Epithelial cell of prostate (primary cell): Measurements from ENCODE around the gene SHLD1.
"Not testable (repeated sequence)": the region's sequence is repeated elsewhere in the genome, so short reads cannot be mapped to it uniquely, and the experiment has no call there.

Experiments
- DNase-seq: peaks from one replicate; pipeline ENCODE4 v3.0.0-alpha.2; 2011; ENCODE audit warnings: low read depth, low spot score
- H3K27ac ChIP-seq: fragments of 450-650 bp; 2 replicates; pipeline ENCODE4 v1.5.1; 2017; ENCODE audit warnings: mild to moderate bottlenecking

The SHLD1 gene

DNA sequence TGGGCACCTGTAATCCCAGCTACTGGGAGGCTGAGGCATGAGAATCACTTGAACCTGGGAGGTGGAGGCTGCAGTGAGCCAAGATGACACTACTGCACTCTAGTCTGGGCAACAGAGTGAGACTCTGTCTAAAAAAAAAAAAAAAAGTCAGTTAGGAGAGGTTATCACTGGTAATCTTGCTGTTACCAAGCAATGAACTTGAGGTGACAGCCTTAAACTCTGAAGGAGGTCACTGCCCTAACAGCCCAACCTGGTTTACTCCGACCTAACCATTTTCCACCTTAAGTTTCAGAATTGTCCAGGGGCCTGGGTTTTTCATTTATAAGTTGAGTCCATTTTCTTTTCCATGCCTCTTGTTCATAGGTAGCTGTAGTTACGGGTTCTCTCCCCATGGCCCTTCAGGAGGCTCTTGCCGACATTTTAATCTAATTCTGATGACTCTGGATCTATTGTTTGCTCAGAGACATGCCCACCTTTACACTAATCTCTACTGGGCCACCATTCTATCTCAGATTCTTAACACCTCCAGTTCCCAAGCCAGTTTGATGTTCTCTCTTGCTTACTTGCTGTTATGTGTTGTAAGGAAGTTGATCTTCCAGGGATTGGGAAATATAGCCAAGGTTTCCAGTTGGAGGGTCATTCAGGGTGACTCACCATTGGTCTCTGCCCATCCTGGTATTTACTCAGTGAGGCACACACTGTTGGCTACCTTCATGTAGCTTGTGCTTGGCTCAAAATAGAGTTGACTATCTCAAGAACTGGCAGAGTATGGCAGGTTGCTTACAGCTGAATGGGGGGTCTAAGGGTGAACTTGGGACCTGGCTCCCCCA lies 29.1 kb downstream of the SHLD1 start:
- peak; percentile 31 for DNase-seq
- H3K27ac ChIP-seq, result no peak overlapping the region

DNA sequence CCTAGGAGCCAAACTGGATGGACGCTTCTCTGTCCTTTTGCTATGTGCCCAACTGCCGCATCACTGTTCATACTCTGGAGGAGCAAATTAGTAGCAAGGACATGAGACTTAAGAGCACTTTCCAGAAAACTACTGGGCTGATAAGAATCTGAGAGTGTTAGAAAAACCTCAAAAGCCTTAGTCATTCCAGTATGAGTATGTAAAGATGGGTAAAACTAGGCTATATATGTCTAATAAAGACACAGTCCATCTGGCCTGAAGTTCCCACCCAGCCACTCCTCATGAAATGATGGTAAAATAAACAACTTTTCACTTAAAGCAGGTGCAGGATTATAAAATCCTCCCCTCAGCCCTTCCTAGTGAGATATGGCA lies 30.6 kb downstream of the SHLD1 start:
- DNase-seq, result no peak
- no peak overlapping the region for H3K27ac ChIP-seq

DNA sequence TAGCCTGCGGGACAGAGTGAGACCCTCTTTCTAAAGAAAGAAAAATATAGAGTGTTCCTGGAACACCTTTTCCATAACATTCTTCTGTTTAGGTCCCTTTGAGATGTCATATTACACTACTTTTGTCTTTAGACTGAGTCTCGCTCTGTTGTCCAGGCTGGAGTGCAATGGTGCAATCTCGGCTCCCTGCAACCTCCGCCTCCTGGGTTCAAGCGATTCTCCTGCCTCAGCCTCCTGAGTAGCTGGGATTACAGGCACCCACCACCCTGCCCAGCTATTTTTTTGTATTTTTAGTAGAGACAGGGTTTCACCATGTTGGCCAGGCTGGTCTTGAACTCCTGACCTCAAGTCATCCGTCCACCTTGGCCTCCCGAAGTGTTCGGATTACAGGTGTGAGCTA lies 31.2 kb downstream of the SHLD1 start:
- DNase-seq, H3K27ac ChIP-seq: not testable (repeated sequence)

DNA sequence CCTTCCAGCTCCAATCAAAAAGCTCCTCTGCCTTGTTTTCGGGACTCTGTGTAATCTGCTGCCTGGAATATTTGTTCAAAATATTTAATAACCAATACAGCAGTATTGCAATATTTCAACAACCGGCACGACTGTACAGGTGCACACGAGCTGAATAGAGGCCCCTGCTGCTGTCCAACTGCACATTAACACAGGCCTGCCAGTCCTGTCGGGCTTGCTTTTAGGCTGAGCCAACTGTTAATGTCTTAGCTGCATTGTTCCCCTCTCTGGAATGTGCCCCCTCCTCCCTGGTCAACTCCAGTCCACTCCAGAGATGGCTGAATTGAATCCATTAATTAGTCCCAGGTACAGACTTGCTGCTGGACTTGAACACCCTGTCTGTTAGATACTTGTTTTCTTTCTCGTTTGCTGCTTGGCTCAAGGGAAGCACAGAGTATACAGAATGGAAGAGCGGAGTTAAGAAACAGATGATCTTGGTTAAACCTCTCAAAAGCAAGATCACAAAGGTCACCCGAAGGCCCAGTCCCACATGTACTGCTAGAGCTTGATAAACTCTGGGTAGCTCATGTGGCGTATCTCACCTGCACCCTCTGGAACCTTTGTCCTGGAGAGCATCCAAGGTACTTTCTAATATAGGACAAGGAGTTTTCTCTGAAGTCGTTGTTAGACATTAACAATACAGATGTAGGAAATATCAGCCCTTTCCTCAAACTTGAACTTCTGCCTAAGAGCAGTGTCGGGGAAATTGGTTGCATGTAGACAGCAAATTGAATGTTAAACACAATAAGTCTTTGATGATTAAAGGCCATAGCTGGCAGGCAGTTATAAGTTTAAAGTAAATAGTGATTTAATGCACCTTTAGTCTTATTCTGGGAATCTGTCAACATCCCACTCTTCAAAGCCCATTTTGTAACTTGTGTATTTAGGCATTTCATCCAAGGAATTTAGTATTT lies 31.9 kb downstream of the SHLD1 start:
- DNase-seq, result no peak
- no peak overlapping the region for H3K27ac ChIP-seq

DNA sequence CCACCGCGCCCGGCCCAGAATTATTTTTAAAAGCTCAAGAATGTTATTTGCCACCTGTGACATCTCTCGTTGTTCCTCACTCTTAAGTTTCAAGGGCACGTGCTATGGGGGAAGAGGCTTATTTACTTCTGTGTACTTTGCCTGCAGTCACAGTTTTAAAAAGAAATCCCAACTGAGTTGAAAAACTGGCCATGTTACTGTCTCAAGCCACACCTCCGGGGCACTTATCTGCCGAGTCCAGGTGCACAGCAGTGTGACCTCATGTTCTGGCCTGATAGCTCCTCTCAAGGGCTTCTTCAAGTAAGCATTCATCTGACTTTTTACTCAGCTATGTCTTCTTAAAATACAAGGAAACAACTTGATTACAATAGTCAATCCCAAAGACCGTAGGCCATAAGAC lies 34.5 kb downstream of the SHLD1 start:
- H3K27ac ChIP-seq, result peak overlapping the region; percentile 88
- DNase-seq, result peak; percentile 51

DNA sequence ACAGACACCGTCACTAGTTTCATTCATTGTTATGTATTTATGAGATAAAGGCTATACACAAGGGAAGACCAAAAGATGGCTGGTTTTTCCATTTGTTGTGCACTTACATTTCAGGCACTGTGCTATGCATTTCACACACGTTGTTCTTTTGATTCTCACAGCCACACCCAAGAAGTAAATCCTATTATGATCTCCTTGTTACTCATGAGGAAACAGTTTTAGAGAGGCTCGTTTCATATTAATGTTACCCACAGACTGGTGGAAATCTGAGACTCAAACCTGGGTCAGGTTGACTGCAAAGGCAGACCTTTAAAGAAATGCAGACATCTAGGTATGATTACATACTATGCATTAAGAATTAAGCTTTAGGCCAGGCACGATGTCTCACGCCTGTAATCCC lies 34.9 kb downstream of the SHLD1 start:
- DNase-seq, result peak; percentile 82
- peak overlapping the region; percentile 88 for H3K27ac ChIP-seq

DNA sequence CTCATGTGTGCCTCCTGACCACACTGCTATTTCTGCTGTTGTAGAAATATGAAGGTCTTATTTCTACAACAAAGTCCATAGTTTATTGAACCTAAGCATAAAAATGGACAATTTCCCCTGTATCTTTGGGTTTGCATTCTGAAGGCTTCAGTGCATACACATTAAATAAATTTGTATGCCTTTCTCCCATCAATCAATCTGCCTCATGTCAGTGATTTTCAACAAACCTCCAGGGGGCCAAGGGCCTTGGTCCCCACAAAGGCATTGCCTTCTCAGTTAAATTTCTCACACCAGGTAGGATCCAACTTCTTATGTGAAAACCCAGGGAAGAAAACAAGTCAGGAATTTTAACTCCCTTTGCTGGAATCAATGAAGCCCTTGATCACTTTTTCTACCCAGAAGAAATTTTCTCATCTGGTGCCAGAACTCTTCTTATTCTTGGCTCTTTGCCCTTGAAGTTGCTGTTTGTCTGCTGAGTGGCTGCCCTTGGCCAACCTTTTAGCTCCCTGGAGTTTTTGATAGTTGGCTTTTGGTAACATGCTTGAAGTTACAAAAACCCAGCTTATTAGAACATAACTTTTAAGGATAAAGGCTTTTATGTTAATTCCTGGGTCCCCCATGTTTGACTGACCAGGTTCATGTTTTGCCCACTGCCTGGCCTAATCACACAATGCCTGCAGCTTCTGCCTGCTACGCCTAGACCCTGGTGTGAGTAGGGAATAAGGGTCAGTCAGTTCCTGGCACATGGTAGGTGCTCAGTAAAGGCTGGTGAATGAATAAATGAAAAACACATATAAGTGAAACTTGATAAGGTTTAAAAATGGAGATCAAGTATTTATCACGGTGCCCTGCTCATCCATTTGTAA lies 37.0 kb downstream of the SHLD1 start:
- no peak overlapping the region for H3K27ac ChIP-seq
- no peak for DNase-seq

DNA sequence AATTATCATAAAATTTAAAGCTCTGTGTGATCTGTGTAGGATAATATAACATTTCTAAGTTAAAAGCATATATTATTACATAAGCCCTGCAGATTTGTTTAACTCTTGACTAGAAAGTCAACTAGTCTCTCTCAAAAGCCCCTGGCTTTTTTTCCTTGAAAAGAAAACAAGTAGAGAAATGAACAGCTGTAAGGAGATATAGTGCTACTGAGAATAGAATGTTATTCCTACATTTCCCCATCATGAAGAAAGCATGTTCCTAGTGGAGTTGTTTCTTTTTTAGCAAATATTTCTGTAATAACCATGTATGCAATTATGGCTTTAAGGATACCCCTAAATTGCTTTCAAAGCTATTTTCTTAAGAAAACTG lies 37.6 kb downstream of the SHLD1 start:
- DNase-seq, result no peak
- no peak overlapping the region for H3K27ac ChIP-seq

DNA sequence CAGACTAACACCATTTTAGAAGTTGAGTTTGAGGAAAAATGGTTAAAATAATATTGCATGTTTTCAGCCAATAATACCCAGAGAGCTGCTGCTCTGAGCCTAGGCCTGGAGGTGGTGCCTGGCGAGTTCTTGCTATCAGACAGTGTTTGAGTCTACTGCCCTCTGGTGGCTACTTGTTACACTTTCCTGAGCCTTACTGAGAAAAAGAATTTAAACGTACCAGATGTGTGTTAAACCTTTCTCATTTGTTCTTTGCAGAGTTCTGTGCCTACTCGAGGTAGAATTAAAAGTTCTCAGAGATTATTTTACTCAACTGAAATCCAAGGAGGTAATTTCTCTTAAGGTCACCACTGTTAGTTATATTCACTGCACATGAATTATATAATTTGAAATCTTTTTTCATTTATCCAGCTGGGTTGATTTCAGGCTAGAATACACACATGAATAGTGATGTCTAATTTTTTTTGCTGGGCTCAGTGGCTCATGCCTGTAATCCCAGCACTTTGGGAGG lies 38.2 kb downstream of the SHLD1 start:
- H3K27ac ChIP-seq, result no peak overlapping the region
- DNase-seq, result peak; percentile 59

DNA sequence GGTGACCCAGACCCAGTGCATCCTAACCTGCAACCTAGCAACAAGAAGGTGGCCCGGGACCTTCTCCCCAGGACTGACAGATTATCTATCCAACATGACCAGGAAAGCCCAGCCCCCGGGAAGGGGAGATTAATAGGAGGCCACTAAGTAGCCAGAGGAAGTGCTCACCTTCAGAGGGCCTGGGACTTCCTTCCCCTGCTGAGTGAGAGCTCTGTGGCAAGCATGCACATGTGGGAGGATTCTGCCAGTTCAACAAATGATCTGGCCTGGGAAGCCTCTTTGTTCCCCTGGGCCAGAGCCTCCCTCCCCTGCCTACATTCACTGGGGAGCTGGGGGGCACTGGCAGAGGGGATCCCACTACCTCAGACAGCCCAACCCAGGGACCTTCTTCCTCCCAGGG lies 39.6 kb downstream of the SHLD1 start:
- H3K27ac ChIP-seq, result no peak overlapping the region
- DNase-seq, result no peak

DNA sequence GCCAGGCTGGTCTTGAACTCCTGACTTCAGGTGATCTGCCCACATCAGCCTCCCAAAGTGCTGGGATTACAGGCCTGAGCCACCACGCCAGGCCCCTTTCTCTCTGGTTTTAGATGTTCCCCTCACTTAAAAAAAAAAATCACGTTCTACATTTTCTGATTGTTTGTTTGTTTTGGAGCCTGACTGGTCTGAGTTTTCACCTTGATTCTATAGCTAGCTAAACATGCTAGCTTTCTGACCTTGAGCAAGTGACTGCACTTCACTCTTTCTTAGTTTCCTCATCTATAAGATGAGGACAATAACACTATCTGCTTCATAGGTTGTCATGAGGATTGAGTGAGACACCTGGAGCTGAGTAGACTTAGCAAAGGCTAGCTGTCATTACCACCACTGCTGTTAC lies 43.7 kb downstream of the SHLD1 start:
- DNase-seq, result no peak
- no peak overlapping the region for H3K27ac ChIP-seq

DNA sequence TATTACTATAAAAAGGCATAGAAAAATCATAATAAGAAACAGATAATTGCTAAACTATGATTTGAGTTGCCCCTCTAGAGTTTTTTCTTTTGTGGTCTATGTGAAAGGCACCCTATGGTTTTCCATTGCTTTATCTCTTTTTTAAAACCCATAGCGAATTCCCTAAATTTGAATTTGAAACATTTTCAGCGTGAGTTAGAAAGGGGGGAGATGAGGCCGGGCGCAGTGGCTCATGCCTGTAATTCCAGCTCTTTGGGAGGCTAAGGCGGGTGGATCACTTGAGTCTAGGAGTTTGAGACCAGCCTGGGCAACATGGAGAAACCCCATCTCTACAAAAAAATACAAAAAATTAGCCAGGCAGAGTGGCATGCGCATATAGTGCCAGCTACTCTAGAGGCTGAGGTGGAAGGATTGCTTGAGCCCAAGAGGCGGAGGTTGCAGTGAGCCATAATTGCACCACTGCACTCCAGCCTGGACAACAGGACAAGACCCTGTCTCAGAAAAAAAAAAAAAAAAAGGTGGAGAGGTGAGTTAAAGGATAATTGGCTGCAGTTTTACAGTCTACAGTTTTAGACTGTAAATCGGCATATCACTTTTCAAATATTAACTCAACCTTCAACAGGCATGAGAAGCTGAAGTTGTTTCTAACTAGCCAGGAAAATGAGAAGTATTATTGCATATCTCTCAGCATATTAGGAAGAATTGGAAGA lies 46.3 kb downstream of the SHLD1 start:
- H3K27ac ChIP-seq, result no peak overlapping the region

DNA sequence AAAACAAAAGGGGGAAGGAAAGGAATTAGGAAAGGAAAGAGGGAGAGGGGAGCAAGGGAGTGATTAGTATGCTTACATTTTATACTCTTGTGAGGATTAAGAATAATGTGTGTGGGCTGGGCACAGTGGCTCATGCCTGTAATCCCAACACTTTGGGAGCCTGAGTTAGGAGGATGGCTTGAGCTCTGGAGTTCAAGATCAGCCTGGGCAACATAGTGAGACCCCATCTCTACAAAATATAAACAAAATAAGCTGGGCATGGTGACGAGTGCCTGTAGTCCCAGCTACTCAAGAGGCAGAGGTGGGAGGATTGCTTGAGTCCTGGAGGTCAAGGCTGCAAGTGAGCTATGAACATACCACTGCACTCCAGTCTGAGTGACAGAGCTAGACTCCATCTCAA lies 47.0 kb downstream of the SHLD1 start:
- no peak overlapping the region for H3K27ac ChIP-seq
- no peak for DNase-seq

More for the DNA sequence above, 46.3 kb downstream of the SHLD1 start:
- no peak for DNase-seq

DNA sequence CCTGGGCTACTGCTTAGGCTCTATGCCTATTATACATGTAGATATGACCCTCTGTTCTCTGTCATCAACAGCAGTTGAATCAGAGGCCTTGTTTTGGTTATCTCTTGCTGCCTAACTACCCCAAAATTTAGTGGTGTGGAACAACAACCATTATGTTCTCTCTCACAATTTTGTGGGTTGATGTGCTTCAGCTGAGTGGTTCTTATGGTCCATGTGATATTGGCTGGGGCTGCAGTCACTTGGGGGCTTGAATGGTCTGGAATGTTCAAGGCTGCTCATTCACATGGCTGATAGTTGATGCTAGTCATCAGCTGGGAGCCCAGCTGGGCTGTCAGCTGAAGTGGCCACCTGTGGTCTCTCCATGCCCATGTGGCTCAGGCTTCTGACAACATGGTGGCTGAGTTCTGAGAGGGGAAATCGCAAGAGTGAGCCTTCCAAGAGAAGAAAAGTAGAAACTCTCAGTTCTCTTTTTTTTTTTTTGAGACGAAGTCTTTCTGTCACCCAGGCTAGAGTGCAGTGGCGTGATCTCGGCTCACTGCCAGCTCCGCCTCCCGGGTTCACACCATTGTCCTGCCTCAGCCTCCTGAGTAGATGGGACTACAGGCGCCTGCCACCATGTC lies 47.8 kb downstream of the SHLD1 start:
- no peak overlapping the region for H3K27ac ChIP-seq
- DNase-seq, result no peak

DNA sequence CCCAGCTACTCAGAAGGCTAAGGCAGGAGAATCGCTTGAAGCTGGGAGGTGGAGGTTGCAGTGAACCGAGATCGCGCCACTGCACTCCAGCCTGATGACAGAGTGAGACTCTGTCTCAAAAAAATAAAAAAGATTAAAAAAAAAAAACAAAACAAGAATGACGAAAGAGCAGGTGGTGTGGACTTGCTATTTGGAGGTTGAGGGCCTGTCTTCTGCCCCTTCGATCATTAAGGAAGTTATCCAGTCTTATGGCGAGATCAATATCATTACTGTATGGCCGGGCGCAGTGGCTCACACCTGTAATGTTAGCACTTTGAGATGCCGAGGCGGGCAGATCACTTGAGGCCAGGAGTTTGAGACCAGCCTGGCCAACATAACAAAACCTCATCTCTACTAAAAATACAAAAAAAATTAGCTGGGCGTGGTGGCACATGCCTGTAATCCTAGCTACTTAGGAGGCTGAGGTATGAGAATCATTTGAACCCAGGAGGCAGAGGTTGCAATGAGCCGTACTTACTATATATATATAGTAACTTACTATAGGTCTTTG lies 53.6 kb downstream of the SHLD1 start:
- DNase-seq, H3K27ac ChIP-seq: not testable (repeated sequence)

DNA sequence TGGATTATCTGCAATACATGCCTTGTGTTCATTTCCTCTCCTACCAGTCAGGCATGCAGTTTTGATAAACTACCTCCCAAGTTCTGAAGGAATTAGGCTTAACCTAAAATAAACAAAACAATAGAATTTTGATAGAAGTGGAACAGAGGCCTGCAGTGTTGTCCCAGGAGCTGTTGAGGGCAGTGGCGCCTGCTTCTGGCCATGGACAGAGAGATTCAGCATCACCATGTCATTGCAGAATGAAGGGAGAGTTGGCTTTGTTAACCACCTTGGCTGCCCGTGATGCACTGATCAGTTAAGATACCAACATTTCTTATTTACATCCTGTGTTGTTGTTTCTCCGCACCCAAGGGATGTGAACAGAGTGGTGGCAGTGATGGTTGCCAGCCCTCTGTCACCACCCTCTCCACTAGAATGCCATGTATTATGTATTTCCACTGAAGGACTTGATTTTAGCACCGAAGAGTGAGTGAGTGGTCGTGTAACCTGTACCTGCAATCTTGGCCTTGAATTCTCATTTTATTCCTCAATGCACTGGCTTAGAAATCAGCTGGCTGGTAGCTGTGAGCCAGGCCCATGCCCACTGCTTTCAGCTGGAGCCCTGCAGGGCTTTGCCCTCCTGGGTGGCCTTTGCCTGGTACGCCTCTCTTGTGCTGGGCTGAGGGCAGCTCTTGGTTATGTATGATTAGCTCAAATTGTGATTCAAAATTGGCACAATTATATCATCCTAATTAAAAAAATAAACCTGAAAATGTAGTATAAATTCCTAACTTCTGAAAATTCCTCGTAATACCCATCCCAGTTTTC lies 56.5 kb downstream of the SHLD1 start:
- no peak overlapping the region for H3K27ac ChIP-seq
- no peak for DNase-seq

DNA sequence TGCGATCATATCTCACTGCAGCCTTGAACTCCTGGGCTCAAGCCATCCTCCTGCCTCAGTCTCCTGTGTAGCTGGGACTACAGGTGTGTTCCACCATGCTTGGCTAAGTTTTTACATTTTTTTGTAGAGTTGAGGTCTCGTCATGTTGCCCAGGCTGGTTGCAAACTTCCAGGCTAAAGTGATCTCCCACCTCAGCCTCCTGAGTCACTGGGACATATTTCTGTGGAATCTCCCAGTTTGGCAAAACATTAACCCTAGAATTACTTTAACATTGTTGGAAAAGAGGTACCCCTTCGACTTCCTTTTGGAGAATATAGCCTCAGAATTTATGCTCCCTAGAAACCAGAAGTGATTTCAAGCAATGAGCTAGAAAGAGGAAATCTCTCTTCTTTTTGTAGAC lies 57.2 kb downstream of the SHLD1 start:
- no peak for DNase-seq

DNA sequence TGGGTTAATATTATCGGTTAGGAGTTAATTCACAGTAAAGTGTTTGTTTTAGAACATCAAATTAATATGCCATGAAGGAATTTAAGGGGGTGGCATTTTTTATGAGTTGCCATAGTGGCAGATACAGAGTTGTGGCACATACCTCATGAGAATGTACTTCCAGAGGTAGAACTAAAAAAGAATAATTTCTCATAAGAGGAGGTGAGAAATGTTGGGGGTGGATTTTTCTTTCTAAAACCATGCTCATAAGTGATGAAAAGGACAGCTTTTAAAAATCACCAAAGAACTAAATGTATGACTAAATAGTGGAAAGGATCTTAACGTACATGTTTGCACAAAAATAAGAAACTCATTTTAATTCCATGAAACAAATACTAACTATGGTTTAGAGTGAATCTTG lies 58.7 kb downstream of the SHLD1 start:
- H3K27ac ChIP-seq, result no peak overlapping the region
- DNase-seq, result no peak

More for the DNA sequence above, 57.2 kb downstream of the SHLD1 start:
- no peak overlapping the region for H3K27ac ChIP-seq
